Measurements from ENCODE around the gene SHISA5.
"Not testable (repeated sequence)": the region's sequence is repeated elsewhere in the genome, so short reads cannot be mapped to it uniquely, and the experiment has no call there.

SHISA5 gene

GRCh38 chr3:48536116-48536515 lies 32.1 kb upstream of the SHISA5 start:
- no peaks in the 10 kb centered on the region for H3K9me3 ChIP-seq (ENCODE audit: low read length)
- no peak overlapping the region for H2AFZ ChIP-seq (ENCODE audit: low read depth, low read length)
- peaks cover 49% of the 10 kb centered on the region for H3K36me3 ChIP-seq (ENCODE audit: insufficient read depth, low read length)
- H3K4me3 ChIP-seq (ENCODE audit: low read length): no peak overlapping the region
- no peaks in the 10 kb centered on the region for H3K27me3 ChIP-seq (ENCODE audit: insufficient read depth, low read length)
- no peaks in the 10 kb centered on the region for H3K4me1 ChIP-seq (ENCODE audit: insufficient read depth, low read length)

GRCh38 chr3:48535578-48535977 lies 31.6 kb upstream of the SHISA5 start:
- Histone ChIP-seq H3K27me3 (ENCODE audit: insufficient read depth, low read length) (no peaks in the 10 kb centered on the region), H3K36me3 (ENCODE audit: insufficient read depth, low read length) (peaks cover 51% of the 10 kb centered on the region), H3K9me3 (ENCODE audit: low read length) (no peaks in the 10 kb centered on the region), H2AFZ (ENCODE audit: low read depth, low read length) (no peak overlapping the region), H3K4me1 (ENCODE audit: insufficient read depth, low read length) (no peaks in the 10 kb centered on the region), H3K4me3 (ENCODE audit: low read length) (no peak overlapping the region)

- H2AFZ ChIP-seq (ENCODE audit: low read depth, low read length): no peak overlapping the region
Observed at GRCh38 chr3:48532977-48533337, 29.0 kb upstream of the SHISA5 start.

GRCh38 chr3:48532271-48532976 lies 28.4 kb upstream of the SHISA5 start:
- H3K4me1 ChIP-seq (ENCODE audit: insufficient read depth, low read length): no peaks in the 10 kb centered on the region
- H3K36me3 ChIP-seq (ENCODE audit: insufficient read depth, low read length): peaks cover 45% of the 10 kb centered on the region
- H3K4me3 ChIP-seq (ENCODE audit: low read length): no peak overlapping the region
- no peaks in the 10 kb centered on the region for H3K27me3 ChIP-seq (ENCODE audit: insufficient read depth, low read length)
- H3K9me3 ChIP-seq (ENCODE audit: low read length): no peaks in the 10 kb centered on the region
- no peak overlapping the region for H2AFZ ChIP-seq (ENCODE audit: low read depth, low read length)

More at GRCh38 chr3:48532977-48533337, 29.0 kb upstream of the SHISA5 start:
- Histone ChIP-seq H3K9me3 (ENCODE audit: low read length) (no peaks in the 10 kb centered on the region), H3K36me3 (ENCODE audit: insufficient read depth, low read length) (peaks cover 50% of the 10 kb centered on the region), H3K4me3 (ENCODE audit: low read length) (no peak overlapping the region), H3K4me1 (ENCODE audit: insufficient read depth, low read length) (no peaks in the 10 kb centered on the region), H3K27me3 (ENCODE audit: insufficient read depth, low read length) (no peaks in the 10 kb centered on the region)

- peaks cover 35% of the 10 kb centered on the region for H3K36me3 ChIP-seq (ENCODE audit: insufficient read depth, low read length)
- H3K4me1 ChIP-seq (ENCODE audit: insufficient read depth, low read length); H3K4me3 ChIP-seq (ENCODE audit: low read length); H2AFZ ChIP-seq (ENCODE audit: low read depth, low read length); H3K9me3 ChIP-seq (ENCODE audit: low read length); H3K27me3 ChIP-seq (ENCODE audit: insufficient read depth, low read length): not testable (repeated sequence)
Observed at GRCh38 chr3:48530701-48531100, 26.7 kb upstream of the SHISA5 start.

- no peak overlapping the region for H3K4me3 ChIP-seq (ENCODE audit: low read length)
- H3K9me3 ChIP-seq (ENCODE audit: low read length): peaks cover 2% of the 10 kb centered on the region
- H2AFZ ChIP-seq (ENCODE audit: low read depth, low read length): no peak overlapping the region
- no peaks in the 10 kb centered on the region for H3K4me1 ChIP-seq (ENCODE audit: insufficient read depth, low read length)
- H3K36me3 ChIP-seq (ENCODE audit: insufficient read depth, low read length): peaks cover 20% of the 10 kb centered on the region
- H3K27me3 ChIP-seq (ENCODE audit: insufficient read depth, low read length): no peaks in the 10 kb centered on the region
Observed at GRCh38 chr3:48528754-48529153, 24.8 kb upstream of the SHISA5 start.

GRCh38 chr3:48528048-48528447 lies 24.1 kb upstream of the SHISA5 start:
- no peak overlapping the region for H3K4me3 ChIP-seq (ENCODE audit: low read length)
- no peaks in the 10 kb centered on the region for H3K27me3 ChIP-seq (ENCODE audit: insufficient read depth, low read length)
- no peak overlapping the region for H2AFZ ChIP-seq (ENCODE audit: low read depth, low read length)
- no peaks in the 10 kb centered on the region for H3K4me1 ChIP-seq (ENCODE audit: insufficient read depth, low read length)
- peaks cover 2% of the 10 kb centered on the region for H3K9me3 ChIP-seq (ENCODE audit: low read length)
- H3K36me3 ChIP-seq (ENCODE audit: insufficient read depth, low read length): peaks cover 21% of the 10 kb centered on the region

- Histone ChIP-seq H3K4me1 (ENCODE audit: insufficient read depth, low read length) (no peaks in the 10 kb centered on the region), H3K27me3 (ENCODE audit: insufficient read depth, low read length) (no peaks in the 10 kb centered on the region), H3K4me3 (ENCODE audit: low read length) (no peak overlapping the region), H3K9me3 (ENCODE audit: low read length) (peaks cover 2% of the 10 kb centered on the region), H2AFZ (ENCODE audit: low read depth, low read length) (no peak overlapping the region), H3K36me3 (ENCODE audit: insufficient read depth, low read length) (peaks cover 9% of the 10 kb centered on the region)
Observed at GRCh38 chr3:48524970-48525369, 21.0 kb upstream of the SHISA5 start.

- no peaks in the 10 kb centered on the region for H3K27me3 ChIP-seq (ENCODE audit: insufficient read depth, low read length)
- H3K4me1 ChIP-seq (ENCODE audit: insufficient read depth, low read length): no peaks in the 10 kb centered on the region
- H3K4me3 ChIP-seq (ENCODE audit: low read length): no peak overlapping the region
Observed at GRCh38 chr3:48521635-48522034, 17.7 kb upstream of the SHISA5 start.

GRCh38 chr3:48519277-48519643 lies 15.3 kb upstream of the SHISA5 start:
- H3K4me3 ChIP-seq (ENCODE audit: low read length): no peak overlapping the region
- H2AFZ ChIP-seq (ENCODE audit: low read depth, low read length): no peak overlapping the region
- H3K9me3 ChIP-seq (ENCODE audit: low read length): no peaks in the 10 kb centered on the region
- no peaks in the 10 kb centered on the region for H3K27me3 ChIP-seq (ENCODE audit: insufficient read depth, low read length)
- H3K4me1 ChIP-seq (ENCODE audit: insufficient read depth, low read length): no peaks in the 10 kb centered on the region
- peaks cover 4% of the 10 kb centered on the region for H3K36me3 ChIP-seq (ENCODE audit: insufficient read depth, low read length)

More at GRCh38 chr3:48521635-48522034, 17.7 kb upstream of the SHISA5 start:
- no peak overlapping the region for H2AFZ ChIP-seq (ENCODE audit: low read depth, low read length)
- peaks cover 4% of the 10 kb centered on the region for H3K36me3 ChIP-seq (ENCODE audit: insufficient read depth, low read length)
- H3K9me3 ChIP-seq (ENCODE audit: low read length): no peaks in the 10 kb centered on the region

GRCh38 chr3:48518638-48519276 lies 14.8 kb upstream of the SHISA5 start:
- no peak overlapping the region for H3K4me3 ChIP-seq (ENCODE audit: low read length)
- H3K27me3 ChIP-seq (ENCODE audit: insufficient read depth, low read length): no peaks in the 10 kb centered on the region
- no peaks in the 10 kb centered on the region for H3K9me3 ChIP-seq (ENCODE audit: low read length)
- H3K36me3 ChIP-seq (ENCODE audit: insufficient read depth, low read length): peaks cover 4% of the 10 kb centered on the region
- no peak overlapping the region for H2AFZ ChIP-seq (ENCODE audit: low read depth, low read length)
- no peaks in the 10 kb centered on the region for H3K4me1 ChIP-seq (ENCODE audit: insufficient read depth, low read length)

- Histone ChIP-seq H3K9me3 (ENCODE audit: low read length) (no peaks in the 10 kb centered on the region), H3K27me3 (ENCODE audit: insufficient read depth, low read length) (no peaks in the 10 kb centered on the region), H2AFZ (ENCODE audit: low read depth, low read length) (no peak overlapping the region), H3K36me3 (ENCODE audit: insufficient read depth, low read length) (no peaks in the 10 kb centered on the region), H3K4me1 (ENCODE audit: insufficient read depth, low read length) (no peaks in the 10 kb centered on the region), H3K4me3 (ENCODE audit: low read length) (no peak overlapping the region)
Observed at GRCh38 chr3:48518069-48518468, 14.1 kb upstream of the SHISA5 start.

GRCh38 chr3:48516571-48516970 lies 12.6 kb upstream of the SHISA5 start:
- Histone ChIP-seq H3K36me3 (ENCODE audit: insufficient read depth, low read length) (no peaks in the 10 kb centered on the region), H2AFZ (ENCODE audit: low read depth, low read length) (no peak overlapping the region), H3K27me3 (ENCODE audit: insufficient read depth, low read length) (no peaks in the 10 kb centered on the region), H3K9me3 (ENCODE audit: low read length) (no peaks in the 10 kb centered on the region), H3K4me3 (ENCODE audit: low read length) (no peak overlapping the region), H3K4me1 (ENCODE audit: insufficient read depth, low read length) (no peaks in the 10 kb centered on the region)
